ENCODE data around the gene CAMK1G. TPM values are rescaled to one million over a fixed set of nuclear protein-coding genes. Genes with fewer than 3 reads are reported as not detected.

Gene CAMK1G
- total and polyA plus RNA-seq, 2 donors (not counting 3 experiments of a cell fraction or from before 2014, with no cell fraction given), result not detected

DNA sequence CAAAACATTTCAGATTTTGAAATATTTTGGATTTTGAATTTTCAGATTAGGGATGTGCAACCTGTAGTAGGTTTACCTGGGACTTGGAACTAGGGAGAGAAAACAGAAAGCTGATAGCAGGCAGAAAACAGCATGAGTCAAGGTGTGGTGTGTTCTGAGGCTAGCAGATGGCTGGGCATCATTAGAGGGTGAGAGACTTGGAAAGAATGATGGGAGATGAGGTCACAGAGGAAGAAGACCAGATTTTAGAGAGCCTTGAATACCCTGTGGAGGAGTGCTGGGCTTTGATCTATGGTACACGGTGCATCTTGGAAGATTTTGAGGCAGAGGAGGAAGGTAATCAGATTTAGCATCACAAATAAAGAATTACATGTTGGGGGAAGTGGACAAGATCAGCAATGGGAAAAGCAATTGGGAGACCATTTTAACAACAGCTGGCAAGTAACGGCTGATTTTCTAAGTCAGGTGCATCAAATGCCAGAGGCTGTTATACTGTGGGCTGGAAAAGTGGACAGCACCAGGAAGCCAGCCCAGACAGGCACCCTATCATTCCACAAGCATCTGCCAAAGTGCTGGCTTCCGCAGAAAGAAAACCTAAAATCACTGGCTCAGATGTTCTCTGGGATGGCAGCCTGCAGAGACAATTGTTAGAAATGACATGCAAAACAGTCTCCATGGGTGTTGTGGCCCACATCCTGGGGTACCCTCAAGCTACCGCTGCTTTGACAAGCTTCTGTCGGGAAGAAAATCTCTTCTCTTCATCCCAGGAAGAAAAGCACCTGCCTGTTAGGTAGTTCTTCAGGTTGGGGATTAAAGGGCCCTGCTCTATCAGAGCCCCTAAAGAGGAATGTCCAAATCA lies 30.9 kb upstream of the CAMK1G start:
- Histone ChIP-seq H3K9me3 (replicated peaks; ENCODE audit: control insufficient read depth, insufficient read depth, low read length) (no peaks in the 10 kb centered on the region), H3K36me3 (ENCODE audit: control insufficient read depth in 2 of 2, extremely low read depth in 1 of 2, insufficient read depth in 2 of 2, low read length in 2 of 2) (no peaks in the 10 kb centered on the region), H3K9ac (replicated peaks; ENCODE audit: extremely low read depth, insufficient read depth, low read length) (no peak overlapping the region), H3K27me3 (ENCODE audit: control insufficient read depth in 2 of 2, insufficient read depth in 2 of 2, low read length in 2 of 2) (peaks cover 2 to 5% of the 10 kb centered on the region in 2 experiments), H3K27ac (ENCODE audit: insufficient read depth, low read depth, low read length) (no peak overlapping the region), H3K9me1 (replicated peaks; ENCODE audit: control insufficient read depth, extremely low read depth, insufficient read depth, low read length) (no peaks in the 10 kb centered on the region), H3K4me2 (ENCODE audit: insufficient read depth, low read length) (no peak overlapping the region), H4K20me1 (replicated peaks; ENCODE audit: control insufficient read depth, extremely low read depth, insufficient read depth, low read length) (no peaks in the 10 kb centered on the region), H2AFZ (ENCODE audit: low read depth, low read length) (no peak overlapping the region), H3K4me1 (ENCODE audit: control insufficient read depth, extremely low read depth, insufficient read depth, low read length) (no peaks in the 10 kb centered on the region), H3K79me2 (ENCODE audit: control insufficient read depth, insufficient read depth, low read length) (no peaks in the 10 kb centered on the region), H3K4me3 (replicated peaks in 1 of 3; ENCODE audit: insufficient read depth in 1 of 3, low read depth in 1 of 3, low read length in 3 of 3) (no peak overlapping the region)
- no TSS peak for BruUV-seq (replicated peaks)
- intact Hi-C loops (cut with micrococcal nuclease) (no loop called here), dilution Hi-C loops (cut with MboI; ENCODE audit: extremely low pct_ligation_motif_present, low sequenced_read_pairs) (no loop called here)
- no peak for FAIRE-seq
- ChIA-PET POLR2A (no interaction called here), CTCF (interaction anchor here (1.7 to 2.1 kb wide), 2 partner anchors 13 to 17 kb away, joined by 6 to 12 read pairs; no protein-coding TSS in a partner anchor)
- no peak for DNase-seq (ENCODE audit: low read depth, low spot score)
- no peak for TF ChIP-seq POLR2AphosphoS5 (IDR thresholded peaks at IDR 0.05; ENCODE audit: insufficient read depth, low read depth, low read length)
- TF ChIP-seq EZH2 (IDR thresholded peaks at IDR 0.05; ENCODE audit: borderline replicate concordance, low read depth, low read length, severe bottlenecking), result no peak
- TF ChIP-seq, protein P1, sequence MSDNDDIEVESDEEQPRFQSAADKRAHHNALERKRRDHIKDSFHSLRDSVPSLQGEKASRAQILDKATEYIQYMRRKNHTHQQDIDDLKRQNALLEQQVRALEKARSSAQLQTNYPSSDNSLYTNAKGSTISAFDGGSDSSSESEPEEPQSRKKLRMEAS (IDR thresholded peaks at IDR 0.05; ENCODE audit: insufficient read depth, insufficient read length), result no peak
- TF ChIP-seq POLR2A (IDR thresholded peaks at IDR 0.05; ENCODE audit: low read depth, low read length), result no peak
- no peak for TF ChIP-seq JUN (IDR thresholded peaks at IDR 0.05; ENCODE audit: borderline replicate concordance, insufficient read depth, insufficient read length, low read depth)
- no peak for TF ChIP-seq GATA2 (IDR thresholded peaks at IDR 0.05; ENCODE audit: insufficient read depth, insufficient read length, low read depth, low read length)
- TF ChIP-seq MYC (IDR thresholded peaks at IDR 0.05; ENCODE audit: low read depth, low read length), result no peak
- TF ChIP-seq FOS (IDR thresholded peaks at IDR 0.05; ENCODE audit: borderline replicate concordance, insufficient read depth, low read length), result no peak
- TF ChIP-seq, protein P2, sequence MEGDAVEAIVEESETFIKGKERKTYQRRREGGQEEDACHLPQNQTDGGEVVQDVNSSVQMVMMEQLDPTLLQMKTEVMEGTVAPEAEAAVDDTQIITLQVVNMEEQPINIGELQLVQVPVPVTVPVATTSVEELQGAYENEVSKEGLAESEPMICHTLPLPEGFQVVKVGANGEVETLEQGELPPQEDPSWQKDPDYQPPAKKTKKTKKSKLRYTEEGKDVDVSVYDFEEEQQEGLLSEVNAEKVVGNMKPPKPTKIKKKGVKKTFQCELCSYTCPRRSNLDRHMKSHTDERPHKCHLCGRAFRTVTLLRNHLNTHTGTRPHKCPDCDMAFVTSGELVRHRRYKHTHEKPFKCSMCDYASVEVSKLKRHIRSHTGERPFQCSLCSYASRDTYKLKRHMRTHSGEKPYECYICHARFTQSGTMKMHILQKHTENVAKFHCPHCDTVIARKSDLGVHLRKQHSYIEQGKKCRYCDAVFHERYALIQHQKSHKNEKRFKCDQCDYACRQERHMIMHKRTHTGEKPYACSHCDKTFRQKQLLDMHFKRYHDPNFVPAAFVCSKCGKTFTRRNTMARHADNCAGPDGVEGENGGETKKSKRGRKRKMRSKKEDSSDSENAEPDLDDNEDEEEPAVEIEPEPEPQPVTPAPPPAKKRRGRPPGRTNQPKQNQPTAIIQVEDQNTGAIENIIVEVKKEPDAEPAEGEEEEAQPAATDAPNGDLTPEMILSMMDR (IDR thresholded peaks at IDR 0.05; ENCODE audit: extremely low read depth in 1 of 2, insufficient read depth in 1 of 2, low read depth in 1 of 2, low read length in 2 of 2), result no peak

Data from endothelial cell of umbilical vein (primary cell).